HL-60 (cell line): ENCODE measurements around the gene COLEC11.

Experiments
- GABPA ChIP-seq: IDR thresholded peaks from 2 replicates; pipeline ENCODE4 v1.6.1; 2012; ENCODE audit warnings: low read depth
- POLR2AphosphoS5 ChIP-seq: IDR thresholded peaks from 2 replicates; pipeline ENCODE4 v1.6.1; 2012; ENCODE audit warnings: low read depth
- REST ChIP-seq: IDR thresholded peaks from 2 replicates; pipeline ENCODE4 v1.6.1; 2012; ENCODE audit warnings: low read depth; ENCODE audit not compliant: insufficient replicate concordance
- TF ChIP-seq, protein P1 (sequence below): IDR thresholded peaks from one replicate; pipeline ENCODE4 v1.5.1; 2011; ENCODE audit warnings: low read length, control low read depth, inconsistent platforms; ENCODE audit not compliant: insufficient read depth

DNA sequence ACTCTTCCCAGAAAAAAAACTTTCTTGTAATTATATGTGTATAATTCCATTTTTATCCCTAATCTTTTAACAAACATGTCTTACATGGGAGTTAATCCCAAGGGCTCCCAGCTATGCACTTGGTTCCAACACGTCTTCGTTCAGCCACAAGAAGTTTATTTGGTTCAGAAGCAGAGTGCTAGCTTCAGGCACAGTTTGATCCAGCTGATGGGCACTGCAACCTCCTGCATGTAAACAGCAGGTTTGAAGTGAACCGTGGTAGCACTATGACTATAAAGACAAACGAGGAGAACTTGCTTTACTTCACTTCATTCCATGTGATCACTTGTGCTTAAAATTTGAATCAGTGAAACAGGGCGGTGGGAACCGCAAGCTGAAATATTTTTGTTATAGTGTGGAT lies 29.8 kb upstream of the COLEC11 start:
- TF ChIP-seq, protein P1, sequence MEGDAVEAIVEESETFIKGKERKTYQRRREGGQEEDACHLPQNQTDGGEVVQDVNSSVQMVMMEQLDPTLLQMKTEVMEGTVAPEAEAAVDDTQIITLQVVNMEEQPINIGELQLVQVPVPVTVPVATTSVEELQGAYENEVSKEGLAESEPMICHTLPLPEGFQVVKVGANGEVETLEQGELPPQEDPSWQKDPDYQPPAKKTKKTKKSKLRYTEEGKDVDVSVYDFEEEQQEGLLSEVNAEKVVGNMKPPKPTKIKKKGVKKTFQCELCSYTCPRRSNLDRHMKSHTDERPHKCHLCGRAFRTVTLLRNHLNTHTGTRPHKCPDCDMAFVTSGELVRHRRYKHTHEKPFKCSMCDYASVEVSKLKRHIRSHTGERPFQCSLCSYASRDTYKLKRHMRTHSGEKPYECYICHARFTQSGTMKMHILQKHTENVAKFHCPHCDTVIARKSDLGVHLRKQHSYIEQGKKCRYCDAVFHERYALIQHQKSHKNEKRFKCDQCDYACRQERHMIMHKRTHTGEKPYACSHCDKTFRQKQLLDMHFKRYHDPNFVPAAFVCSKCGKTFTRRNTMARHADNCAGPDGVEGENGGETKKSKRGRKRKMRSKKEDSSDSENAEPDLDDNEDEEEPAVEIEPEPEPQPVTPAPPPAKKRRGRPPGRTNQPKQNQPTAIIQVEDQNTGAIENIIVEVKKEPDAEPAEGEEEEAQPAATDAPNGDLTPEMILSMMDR: no peak
- TF ChIP-seq GABPA (no peak), POLR2AphosphoS5 (no peak), REST (no peak)
